ENCODE results near the gene PITPNM2.

- TF ChIP-seq CTCF (IDR thresholded peaks at IDR 0.05) (no peak), POLR2A (IDR thresholded peaks at IDR 0.05) (no peak)
Observed at GRCh38 chr12:123141615-123142517, 9.0 kb downstream of the PITPNM2 start.
